Breast epithelium (tissue), 3 donors: ENCODE results near the gene BABAM2.

Source experiments
- POLR2A ChIP-seq: fragments of 450-650 bp; IDR thresholded peaks from one replicate; pipeline ENCODE4 v1.6.1; 2016; ENCODE audit warnings: antibody characterized with exemption, mild to moderate bottlenecking, moderate library complexity
- POLR2AphosphoS5 ChIP-seq, 3 donors: sonication (generic); formaldehyde crosslinking; IDR thresholded peaks; one replicate each; pipeline ENCODE4 v1.6.1; 2017; ENCODE audit warnings: antibody characterized with exemption in 3 of 3
- TF ChIP-seq, protein P1 (sequence below), 3 donors: fragments of 450-650 bp; IDR thresholded peaks; one replicate each; pipeline ENCODE4 v1.5.1; 2016 to 2017; ENCODE audit warnings: antibody characterized with exemption in 3 of 3, mild to moderate bottlenecking in 3 of 3, moderate library complexity in 3 of 3

DNA sequence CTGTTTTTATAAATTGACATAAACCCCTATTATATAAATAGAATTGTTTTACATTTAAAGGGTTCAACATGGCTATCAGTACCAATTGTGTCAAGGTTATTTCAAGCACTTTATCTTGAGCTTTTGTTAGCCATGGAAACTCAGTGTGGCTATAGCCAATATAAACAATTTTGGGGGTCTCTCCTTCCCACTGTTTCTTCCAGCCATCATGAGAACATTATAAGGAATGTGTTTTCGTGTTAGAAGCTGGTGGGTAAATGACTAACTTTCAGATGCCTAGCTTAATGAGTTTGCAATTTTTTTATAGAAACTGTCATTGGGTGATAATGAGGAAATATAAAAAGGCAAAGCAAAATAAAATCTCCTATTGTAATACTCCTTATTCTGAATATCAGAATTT is 348.7 kb downstream of the BABAM2 start:
- TF ChIP-seq, protein P1, sequence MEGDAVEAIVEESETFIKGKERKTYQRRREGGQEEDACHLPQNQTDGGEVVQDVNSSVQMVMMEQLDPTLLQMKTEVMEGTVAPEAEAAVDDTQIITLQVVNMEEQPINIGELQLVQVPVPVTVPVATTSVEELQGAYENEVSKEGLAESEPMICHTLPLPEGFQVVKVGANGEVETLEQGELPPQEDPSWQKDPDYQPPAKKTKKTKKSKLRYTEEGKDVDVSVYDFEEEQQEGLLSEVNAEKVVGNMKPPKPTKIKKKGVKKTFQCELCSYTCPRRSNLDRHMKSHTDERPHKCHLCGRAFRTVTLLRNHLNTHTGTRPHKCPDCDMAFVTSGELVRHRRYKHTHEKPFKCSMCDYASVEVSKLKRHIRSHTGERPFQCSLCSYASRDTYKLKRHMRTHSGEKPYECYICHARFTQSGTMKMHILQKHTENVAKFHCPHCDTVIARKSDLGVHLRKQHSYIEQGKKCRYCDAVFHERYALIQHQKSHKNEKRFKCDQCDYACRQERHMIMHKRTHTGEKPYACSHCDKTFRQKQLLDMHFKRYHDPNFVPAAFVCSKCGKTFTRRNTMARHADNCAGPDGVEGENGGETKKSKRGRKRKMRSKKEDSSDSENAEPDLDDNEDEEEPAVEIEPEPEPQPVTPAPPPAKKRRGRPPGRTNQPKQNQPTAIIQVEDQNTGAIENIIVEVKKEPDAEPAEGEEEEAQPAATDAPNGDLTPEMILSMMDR (IDR thresholded peaks at IDR 0.05) = no peak
- TF ChIP-seq POLR2A = no peak
- TF ChIP-seq POLR2AphosphoS5 (IDR thresholded peaks at IDR 0.05) = no peak
